ENCODE results near the gene PLXNB1.
"Not testable (repeated sequence)": the region's sequence is repeated elsewhere in the genome, so short reads cannot be mapped to it uniquely, and the experiment has no call there.

PLXNB1 gene, protein sequence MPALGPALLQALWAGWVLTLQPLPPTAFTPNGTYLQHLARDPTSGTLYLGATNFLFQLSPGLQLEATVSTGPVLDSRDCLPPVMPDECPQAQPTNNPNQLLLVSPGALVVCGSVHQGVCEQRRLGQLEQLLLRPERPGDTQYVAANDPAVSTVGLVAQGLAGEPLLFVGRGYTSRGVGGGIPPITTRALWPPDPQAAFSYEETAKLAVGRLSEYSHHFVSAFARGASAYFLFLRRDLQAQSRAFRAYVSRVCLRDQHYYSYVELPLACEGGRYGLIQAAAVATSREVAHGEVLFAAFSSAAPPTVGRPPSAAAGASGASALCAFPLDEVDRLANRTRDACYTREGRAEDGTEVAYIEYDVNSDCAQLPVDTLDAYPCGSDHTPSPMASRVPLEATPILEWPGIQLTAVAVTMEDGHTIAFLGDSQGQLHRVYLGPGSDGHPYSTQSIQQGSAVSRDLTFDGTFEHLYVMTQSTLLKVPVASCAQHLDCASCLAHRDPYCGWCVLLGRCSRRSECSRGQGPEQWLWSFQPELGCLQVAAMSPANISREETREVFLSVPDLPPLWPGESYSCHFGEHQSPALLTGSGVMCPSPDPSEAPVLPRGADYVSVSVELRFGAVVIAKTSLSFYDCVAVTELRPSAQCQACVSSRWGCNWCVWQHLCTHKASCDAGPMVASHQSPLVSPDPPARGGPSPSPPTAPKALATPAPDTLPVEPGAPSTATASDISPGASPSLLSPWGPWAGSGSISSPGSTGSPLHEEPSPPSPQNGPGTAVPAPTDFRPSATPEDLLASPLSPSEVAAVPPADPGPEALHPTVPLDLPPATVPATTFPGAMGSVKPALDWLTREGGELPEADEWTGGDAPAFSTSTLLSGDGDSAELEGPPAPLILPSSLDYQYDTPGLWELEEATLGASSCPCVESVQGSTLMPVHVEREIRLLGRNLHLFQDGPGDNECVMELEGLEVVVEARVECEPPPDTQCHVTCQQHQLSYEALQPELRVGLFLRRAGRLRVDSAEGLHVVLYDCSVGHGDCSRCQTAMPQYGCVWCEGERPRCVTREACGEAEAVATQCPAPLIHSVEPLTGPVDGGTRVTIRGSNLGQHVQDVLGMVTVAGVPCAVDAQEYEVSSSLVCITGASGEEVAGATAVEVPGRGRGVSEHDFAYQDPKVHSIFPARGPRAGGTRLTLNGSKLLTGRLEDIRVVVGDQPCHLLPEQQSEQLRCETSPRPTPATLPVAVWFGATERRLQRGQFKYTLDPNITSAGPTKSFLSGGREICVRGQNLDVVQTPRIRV (N-terminal part only)

DNA sequence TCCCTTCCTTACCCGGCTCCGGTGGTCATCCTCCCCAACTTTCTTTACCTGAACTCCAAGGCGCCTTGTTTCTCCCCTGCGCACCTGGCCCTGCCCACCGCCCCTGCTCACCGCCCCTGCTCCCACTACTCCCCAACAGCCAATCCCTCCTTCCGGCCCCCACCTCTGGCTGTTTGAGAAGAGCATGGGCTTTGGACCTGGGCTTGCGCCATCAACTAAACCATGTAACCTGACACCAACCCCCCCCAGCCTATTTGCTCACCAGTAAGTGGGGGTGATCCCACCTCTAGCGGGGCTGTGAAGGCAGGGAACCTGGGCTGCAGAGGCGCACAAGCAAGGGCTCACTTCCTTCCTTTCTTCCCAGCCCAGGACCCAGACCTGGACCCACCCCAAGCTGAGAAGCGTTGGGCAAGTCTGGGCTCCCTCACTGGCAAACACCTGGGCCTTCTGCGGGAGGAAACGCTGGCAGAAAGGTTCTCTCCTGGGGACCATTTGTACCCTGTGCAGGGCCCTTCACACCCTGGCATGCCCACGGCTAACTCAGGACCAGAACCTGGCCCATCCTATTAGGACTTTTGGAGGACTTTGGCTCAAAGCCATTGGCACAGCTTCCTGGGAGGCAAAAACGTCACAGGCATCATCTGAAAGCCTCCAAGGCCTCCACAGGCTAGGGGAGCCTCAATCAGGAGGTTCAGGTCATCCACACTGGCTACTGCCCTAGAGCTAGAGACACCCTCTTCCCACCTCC, at the start of gene PLXNB1:
TSS of gene PLXNB1 (minus strand) at position 127 of the 748 bp plus-strand sequence. CDS start 5,475 bp downstream, outside the sequence.
- peak; percentile 19 to 58 for DNase-seq

DNA sequence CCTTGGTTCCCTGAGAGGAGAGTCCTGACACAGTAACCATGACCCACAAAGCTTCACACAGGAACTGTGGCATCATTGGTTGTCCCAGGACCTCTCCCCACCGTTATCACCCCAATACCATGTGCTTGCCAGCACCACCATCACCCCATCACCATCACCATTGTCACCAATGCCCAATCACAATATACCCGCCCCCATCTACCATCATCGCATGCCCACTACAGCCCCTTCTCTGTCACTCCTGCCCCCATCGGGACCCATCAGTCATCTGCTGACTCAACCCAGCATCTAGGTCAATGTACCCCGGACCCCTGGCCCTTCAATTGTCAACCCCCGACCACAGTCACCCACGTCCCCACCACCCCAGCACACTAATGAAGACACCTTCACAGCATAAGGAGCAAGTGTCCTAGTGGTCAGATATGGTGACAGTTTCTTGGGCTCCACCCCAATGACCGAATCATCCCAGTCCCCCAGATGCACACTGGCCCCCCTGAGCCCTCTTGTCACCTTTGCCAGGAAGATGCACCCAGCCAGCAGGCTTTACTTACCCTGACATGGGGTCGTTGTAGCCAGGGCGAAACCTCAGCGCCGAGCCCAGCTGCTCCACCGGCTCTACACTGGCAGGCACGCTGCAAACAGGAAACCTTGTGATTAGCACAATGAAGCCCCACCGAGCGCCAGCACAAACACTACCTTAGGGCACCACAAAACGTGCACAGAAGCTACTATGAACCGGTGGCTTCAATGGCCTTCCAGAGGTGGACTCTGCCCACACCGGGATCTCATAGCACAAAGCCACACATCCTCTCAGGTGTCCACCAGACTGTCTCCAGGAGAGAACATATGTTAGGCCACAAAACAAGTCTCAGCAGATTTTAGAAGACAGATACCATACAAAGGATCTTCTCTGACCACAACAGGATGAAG, 49.0 kb upstream of the PLXNB1 start:
- no peak for DNase-seq

DNA sequence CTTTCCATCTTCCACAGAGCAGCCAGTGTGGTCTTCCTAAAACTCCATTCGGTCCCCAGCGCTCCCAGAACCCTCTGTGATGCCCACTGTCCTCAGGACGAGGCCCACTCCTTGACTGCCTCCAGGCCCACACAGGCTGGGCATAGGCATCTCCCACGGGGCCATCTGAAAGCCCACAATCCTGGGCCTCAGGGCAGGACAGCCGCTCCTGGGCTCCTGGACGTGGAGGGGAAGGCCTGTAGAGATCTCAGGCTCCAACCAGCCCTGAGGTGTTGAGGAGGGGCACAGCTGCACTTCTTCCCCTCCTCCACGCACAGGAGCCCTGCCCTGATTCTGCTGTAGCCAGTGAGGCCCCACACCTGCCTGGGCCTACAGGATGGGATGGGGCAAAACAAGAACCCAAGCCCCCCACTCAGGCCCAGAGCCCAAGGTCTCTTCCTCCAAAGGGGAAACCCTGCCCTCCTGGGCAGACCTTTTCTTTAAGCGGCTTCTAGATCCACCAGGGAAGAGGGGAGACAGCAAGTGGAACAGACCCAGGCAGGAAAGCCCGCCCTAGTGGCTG, 48.2 kb upstream of the PLXNB1 start:
- DNase-seq, result no peak

DNA sequence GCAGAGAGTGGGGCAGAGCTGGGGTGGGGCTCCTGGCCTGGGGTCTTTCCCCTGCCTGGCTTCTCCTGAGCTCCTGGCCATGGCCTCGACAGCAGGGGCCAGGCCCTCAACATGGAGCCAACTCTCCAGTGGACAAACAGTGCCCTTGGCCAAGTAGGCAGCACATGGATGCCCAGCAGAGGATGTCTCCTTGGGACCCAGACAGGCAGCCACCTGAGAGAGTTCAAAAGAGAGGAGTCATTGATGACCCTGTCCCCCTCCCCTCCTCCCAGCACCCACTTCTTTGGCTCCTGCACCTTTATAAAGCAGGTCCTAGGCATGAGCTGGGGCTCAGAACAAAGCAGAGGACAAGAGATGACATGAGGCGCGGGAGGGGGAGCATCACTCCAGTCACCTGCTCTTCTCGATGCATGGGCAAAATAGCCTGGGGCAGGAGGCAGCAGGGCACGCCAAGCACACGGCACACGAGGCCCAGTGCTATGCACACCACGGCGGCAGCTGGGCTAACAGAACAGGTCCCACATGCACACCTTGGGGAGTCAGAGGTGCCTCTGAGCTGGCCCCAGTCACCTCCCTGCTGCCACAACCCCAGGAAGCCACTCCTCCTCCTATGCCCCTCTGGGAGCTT, 46.7 kb upstream of the PLXNB1 start:
- DNase-seq, result no peak

DNA sequence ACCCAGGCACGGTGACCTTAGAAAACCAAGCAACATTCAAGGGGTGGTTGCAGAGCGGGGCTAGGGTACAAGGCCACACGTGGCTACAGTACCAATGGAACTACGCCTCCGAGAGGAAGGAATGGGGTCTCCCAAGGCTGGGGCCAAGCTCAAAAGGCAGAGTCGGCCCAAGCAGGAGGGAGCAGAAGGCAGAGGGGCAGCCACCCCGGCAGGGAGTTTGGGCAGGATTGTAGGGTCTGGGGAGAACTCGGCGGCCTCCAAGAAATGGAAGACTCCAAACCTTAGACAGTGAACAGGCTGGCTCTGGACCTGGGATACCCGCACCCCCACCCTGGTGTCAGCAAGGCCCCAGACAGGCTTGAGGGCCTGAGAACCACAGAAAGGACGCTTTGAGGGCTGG, 45.3 kb upstream of the PLXNB1 start:
- no peak for DNase-seq

DNA sequence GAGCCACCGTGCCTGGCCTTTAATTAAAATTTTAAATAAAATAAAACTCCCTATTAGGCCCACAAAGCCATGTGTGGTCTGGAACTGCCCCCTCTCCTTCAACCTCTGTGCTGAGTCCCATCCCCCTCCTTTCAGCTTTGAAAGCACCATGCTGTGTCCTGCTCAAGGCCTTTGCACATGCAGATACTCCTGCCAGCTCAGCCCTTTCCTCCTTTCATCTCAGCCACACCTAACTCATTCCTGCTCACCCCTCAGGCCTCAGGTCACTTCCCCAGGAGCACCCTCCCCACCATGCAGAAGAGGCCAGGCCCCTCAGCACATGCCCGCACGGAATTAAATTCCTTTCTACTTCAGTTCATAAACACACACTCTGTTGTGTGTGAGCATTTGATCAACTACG, 44.7 kb upstream of the PLXNB1 start:
- DNase-seq, result no peak

DNA sequence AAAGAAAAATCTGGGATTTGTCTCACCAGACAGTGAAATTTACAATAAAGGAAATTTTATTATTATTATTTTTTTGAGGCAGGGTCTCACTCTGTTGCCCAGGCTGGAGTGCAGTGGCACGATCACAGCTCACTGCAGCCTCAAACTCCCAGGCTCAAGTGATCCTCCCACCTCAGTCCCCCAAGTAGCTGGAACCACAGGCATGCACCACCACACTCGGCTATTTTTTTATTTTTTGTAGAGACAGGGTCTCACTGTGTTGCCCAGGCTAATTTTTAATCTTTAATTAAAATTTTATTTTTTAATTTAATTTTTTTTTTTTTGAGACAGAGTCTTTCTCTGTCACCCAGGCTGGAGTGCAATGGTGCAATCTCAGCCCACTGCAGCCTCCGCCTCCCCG, 44.1 kb upstream of the PLXNB1 start:
- DNase-seq, result not testable (repeated sequence)

DNA sequence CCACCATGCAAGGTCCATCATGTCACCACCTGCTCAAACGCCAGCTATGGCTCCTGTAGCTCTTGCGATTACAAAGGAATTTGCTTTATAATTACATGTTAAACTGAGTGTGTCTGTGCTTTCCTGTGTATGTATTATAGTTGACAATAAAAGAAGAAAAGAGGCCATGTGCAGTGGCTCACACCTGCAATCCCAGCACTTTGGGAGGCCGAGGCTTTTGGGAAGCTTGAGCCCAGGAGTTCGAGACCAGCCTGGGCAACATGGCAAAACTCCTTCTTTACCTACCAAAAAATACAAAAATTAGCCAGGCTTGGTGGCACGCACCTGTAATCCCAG, 43.7 kb upstream of the PLXNB1 start:
- DNase-seq, result no peak

DNA sequence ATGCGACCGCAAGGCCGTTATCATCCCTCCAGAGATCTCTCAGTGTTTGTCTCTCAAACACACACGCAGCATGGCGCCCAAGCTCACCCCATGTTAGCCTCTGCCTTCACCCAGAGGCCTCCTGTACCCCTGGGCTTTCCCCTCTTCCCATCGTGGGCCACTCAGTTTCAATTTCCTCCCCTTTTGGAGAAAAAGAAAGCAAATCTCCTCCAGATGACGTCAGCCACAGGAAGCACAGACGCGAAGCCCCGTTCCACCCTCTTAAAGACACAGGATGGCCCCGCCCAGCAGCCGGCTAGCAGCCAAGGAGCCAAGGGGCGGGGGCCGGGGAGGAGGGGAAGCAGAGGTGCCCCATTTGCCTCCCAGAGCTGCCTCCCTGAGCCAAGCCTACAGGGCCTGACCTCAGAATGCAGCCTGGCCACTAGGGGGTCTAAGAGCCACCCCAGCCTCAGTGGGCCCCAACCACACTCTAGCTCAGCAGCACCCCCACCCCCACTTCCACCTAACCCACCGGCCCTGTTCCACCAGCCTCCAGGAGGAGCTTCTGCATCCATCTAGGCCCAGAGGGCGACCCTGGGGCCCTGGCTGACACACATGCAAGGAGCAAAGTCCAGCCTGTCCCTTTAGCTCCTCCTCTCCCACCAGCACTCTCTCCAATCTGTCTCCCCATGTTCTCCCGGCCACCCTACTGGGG, 43.2 kb upstream of the PLXNB1 start:
- DNase-seq, result peak; percentile 83 to 88

DNA sequence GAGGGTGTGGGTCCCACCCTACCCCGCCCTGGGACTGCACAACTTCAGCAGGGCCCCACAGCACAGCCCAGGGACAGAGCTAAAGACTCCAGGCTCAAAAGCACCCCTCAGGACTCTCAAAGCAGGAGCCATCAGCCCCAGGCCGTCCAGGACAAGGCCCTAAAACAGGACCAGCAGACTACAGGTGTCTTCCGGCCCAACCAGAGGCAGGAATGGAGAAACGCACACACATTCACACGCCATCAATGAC, 42.7 kb upstream of the PLXNB1 start:
- DNase-seq, result peak in 1 of 2 experiments; percentile 66

DNA sequence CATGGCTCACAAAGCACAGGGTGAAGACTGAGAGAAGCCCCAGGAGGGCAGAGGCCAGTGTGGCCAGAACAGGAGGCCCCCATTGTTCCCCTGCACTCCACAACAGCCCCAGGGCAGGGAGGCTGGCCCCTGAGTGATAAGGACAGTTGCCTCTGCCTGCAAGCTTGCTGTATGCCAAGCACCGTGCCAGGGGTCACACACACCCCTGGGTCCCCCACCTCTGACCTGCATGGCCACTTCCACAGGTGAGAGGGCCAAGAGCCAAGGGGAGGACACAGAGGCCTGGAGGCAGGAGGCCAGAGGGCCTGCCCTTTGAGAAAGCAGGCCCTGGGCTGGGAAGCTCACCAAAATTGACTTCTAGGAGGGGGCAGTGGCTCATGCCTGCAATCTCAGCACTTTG, 40.4 kb upstream of the PLXNB1 start:
- DNase-seq, result no peak

DNA sequence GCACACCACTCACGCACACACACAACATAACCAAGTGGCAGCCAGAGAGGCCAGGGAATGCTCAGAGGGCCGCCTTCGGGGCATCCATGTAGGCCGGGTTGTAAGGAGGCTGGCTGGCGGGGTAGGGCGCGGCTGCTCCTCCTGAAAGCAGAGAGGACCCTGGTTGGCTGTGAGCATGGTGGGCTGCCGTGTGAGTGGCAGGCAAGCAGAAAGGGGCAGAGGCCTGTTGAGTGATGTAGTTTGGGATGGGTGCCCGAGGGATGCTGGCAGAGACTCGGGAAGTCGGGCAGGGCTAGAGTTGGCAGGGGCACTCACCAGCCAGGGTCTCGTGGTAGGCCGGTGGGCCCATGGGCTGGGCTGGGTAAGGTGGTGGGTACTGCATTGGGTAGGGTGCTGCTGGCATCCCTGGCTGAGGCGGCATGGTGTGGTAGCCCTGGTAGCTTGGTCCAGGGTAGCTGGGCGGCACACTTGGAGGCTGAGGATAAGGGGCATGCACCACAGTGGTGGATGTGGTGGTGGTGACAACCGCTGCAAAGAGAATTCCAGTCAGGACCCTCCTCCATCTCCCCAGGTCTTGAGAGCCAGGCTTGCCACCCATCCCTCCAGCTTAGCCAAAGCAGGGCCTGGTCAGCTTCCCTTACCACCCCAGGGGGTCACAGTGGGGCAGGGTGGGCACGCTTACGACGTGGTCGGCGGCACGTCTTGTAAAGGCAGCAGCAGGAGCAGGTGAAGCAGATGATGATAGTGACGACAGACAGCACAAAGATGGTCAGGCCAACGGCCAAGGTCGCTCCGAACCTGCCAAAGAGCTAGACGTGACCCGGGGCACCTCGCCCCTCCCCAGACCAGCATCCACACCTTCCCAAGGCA, 39.4 kb upstream of the PLXNB1 start:
- no peak for DNase-seq

DNA sequence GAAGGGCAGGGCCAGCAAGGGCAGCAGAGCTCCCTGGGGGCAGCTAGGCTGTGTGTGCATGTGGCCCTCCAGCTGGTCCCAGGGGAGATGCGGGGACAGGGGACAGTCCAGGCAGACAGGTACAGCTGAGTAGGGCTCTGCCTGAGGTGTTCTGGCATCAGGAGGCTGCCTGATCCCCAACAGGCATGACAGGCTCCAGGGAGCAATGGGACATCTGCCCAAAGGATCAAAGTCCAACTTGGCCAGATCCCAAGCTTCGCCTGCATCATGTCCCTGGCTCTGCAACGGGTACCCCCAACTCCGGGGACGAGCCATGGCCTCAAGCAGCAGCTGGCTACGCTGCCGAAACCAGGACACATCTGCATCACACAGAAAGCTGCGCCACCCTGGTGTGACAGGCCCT, 38.4 kb upstream of the PLXNB1 start:
- no peak for DNase-seq

DNA sequence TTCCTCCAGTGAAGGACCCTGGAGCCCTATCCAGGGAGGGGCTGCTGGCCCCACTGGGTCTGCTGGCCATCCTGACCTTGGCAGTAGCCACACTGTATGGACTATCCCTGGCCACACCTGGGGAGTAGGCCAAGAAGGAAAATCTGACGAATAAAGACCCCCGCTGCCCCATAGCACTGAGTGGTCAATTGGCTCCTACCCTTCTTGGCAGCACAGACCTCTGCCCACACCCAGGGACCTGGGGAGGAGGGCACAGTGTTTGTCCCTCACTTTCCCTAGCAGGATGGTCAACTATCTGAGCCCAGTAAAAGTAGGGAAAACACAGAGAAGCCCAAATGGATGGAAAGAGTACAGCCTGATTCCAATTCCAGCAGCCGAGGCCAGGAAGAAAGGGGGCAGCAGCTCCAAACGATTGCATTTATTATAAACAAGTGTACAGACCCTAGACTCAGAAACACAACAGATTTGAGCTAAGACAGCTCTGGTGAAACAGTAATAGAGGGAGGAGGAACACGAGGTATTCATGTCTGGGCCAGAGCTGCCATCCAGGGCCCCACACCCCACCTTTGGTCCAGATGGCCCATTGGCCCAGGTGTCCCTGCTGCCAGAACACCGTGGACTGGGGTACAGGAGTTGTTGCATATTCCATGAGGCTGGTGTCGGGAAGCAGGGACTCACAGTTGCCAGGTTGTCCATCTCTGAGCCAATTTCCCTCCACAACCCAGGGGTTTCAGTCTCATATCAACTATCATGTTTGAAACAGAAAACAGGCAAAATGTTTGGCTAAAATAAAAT, 37.8 kb upstream of the PLXNB1 start:
- no peak for DNase-seq

DNA sequence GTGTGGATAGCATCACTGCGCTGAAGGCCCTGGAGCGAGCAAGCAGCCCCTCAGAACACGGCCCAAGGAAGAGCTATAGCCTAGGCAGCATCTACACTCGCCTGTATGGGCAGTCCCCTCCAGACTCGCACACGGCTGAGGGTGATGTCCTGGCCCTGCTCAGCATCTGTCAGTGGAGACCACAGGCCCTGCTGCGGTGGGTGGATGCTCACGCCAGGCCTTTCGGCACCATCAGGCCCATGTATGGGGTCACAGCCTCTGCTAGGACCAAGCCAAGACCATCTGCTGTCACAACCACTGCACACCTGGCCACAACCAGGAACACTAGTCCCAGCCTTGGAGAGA, 37.2 kb upstream of the PLXNB1 start:
- no peak for DNase-seq

DNA sequence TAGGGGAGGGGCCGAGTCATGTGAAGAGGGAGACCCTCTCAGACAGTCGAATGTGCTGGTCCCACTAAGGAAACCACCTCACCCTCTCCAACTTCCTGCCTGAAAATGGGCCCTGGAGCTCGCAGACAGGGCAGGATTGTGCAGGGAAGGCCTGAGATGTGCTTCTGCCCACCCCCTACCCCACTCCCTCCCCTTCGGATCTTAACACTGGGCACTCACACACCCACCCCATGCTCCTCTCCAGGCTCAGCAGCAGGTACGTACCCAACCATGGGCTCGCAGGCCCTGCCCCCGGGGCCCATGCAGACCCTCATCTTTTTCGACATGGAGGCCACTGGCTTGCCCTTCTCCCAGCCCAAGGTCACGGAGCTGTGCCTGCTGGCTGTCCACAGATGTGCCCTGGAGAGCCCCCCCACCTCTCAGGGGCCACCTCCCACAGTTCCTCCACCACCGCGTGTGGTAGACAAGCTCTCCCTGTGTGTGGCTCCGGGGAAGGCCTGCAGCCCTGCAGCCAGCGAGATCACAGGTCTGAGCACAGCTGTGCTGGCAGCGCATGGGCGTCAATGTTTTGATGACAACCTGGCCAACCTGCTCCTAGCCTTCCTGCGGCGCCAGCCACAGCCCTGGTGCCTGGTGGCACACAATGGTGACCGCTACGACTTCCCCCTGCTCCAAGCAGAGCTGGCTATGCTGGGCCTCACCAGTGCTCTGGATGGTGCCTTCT, 36.7 kb upstream of the PLXNB1 start:
- no peak for DNase-seq

DNA sequence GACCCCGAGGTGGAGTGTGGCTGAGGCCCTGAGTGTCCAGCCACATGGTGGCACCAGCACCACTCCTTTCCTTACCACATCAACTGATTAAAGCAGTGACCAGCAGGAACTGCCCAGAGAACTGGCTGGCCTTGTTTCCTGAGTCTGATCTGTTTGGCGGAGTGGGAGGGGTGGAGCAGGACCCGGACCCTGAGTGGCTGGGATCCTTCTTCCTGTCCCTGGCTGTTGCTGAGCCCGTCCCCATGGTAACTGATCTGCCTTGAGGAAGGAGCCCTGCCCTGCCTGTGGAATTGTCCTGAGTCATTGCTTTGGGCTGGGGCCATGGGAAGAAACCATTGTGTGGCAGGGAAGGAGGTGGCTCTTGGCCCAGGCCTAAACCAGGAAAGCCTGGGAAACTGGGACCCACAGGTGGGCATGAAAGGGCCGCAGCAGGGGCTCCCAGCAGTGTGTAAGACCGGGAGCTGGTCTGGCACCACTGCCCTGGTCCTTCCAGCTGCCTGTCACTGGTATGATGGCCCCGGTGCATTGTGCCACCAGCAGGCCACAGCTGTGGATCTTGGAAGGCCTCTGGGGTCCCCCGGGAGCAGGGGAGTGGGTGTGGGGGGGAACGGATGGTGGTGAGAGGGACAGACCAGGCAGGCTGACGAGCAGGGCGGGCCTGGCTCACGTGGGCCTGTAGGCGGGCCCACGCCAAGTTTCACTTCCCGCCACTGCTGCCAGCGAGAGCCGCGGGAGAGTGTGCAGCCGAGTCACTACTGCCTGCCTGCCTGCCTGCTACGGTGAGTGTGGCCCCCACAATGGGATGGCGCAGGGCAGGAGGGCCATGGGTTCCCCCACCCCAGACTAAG, 35.9 kb upstream of the PLXNB1 start:
- DNase-seq, result peak in 1 of 2 experiments; percentile 33

All from NCI-H524 (cell line).